Retinal pigment epithelial cell (primary cell): ENCODE results near the gene SYNDIG1.

Source experiments
- DNase-seq: peaks from one replicate; pipeline ENCODE4 v3.0.0-alpha.2; 2010; ENCODE audit warnings: low read depth
- H3K4me3 ChIP-seq: 2 replicates; pipeline ENCODE4 v1.5.1; 2011; ENCODE audit warnings: mild to moderate bottlenecking, low read length, control low read depth, moderate library complexity
- TF ChIP-seq, protein P1 (sequence below): conservative IDR thresholded peaks from 2 replicates; pipeline ENCODE4 v1.5.1; 2011; ENCODE audit warnings: low read depth, low read length, control low read depth, inconsistent platforms

The SYNDIG1 gene

DNA sequence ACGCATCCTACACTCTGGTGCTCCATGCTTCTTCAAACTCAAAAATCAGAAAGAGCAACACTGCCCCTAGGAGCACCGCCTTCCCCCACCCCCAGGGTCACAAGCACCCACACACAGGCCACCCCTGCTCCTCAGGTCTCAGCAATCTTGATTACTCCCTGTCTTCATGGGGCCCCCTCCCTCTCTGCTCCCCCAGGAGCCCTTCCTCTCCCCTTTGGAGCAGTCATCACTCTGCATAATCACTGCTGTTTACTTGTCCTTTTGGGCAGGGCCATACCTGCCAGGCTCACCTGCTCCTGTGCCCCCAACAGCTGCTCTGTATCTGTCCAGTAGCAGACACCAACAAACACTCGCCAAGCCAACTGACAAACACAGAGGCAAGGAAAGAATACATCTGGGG lies 7.6 kb upstream of the SYNDIG1 start:
- no peak overlapping the region for H3K4me3 ChIP-seq
- no peak for DNase-seq
- TF ChIP-seq, protein P1, sequence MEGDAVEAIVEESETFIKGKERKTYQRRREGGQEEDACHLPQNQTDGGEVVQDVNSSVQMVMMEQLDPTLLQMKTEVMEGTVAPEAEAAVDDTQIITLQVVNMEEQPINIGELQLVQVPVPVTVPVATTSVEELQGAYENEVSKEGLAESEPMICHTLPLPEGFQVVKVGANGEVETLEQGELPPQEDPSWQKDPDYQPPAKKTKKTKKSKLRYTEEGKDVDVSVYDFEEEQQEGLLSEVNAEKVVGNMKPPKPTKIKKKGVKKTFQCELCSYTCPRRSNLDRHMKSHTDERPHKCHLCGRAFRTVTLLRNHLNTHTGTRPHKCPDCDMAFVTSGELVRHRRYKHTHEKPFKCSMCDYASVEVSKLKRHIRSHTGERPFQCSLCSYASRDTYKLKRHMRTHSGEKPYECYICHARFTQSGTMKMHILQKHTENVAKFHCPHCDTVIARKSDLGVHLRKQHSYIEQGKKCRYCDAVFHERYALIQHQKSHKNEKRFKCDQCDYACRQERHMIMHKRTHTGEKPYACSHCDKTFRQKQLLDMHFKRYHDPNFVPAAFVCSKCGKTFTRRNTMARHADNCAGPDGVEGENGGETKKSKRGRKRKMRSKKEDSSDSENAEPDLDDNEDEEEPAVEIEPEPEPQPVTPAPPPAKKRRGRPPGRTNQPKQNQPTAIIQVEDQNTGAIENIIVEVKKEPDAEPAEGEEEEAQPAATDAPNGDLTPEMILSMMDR = no peak

DNA sequence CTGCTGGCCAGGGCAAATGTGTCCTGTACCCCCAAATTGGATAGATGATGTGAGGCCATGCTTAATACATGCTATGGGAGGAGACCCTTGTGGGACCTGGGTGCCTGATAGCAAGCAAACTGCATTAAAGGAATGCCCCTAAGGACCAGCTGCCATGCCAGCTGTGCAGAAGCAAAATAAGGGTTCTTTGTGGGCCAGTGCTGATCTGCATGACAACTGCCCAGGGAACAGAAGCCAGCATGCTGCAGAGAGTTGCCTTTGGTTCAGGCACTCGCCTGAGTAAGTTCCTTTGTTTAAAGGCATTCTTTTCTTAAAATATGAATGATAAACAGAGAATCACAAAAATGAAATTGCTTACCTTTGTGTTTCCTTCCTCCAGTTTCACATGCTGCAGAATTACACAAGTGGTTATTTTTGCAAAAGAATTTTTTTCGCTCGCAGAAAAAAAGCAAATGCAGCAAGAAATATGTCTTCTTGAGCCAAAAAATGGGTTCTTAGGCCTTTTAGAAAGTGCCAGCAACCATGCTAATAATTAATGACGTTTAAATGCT lies 6.9 kb upstream of the SYNDIG1 start:
- no peak overlapping the region for H3K4me3 ChIP-seq
- TF ChIP-seq, protein P1 = no peak
- DNase-seq = no peak

DNA sequence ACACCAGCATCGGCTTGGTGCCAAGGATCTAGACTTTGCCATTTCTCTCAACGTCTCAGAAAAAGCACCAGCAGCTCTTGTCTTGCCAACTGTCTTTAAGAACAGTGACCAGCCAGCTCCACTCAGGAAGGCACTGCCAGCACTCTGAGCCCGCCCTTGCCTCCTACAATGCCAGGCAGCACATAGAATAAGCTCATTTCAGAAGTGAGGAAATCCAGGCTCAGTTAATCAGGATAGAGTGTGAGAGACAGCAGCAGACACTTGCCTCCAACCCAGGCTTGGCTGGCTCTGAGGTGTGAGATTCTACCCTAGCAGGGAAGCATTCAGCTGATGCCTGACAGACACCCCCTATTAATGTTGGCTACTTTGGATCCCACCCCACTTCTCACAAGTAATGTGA lies 4.3 kb upstream of the SYNDIG1 start:
- TF ChIP-seq, protein P1 = no peak
- DNase-seq = no peak
- H3K4me3 ChIP-seq = no peak overlapping the region

DNA sequence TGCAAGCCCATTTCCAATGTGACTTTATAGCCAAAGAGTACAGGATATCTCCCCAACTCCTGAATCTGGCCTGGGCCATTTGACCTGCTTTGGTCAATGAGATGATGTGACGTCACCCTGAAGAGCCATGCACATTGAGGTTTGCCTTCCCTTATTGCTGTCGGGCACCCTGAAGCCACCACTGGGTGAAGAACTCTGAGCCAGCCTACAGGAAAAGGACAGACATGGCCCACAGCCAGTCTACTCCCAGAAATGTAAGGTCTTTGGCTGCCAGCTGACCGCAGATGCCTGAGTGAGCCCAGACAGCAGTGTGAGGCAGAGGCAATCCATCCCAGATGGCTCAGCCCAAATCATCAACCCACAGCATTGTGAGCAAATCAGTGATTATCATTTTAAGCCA lies 3.7 kb upstream of the SYNDIG1 start:
- TF ChIP-seq, protein P1 = no peak
- no peak for DNase-seq
- no peak overlapping the region for H3K4me3 ChIP-seq

DNA sequence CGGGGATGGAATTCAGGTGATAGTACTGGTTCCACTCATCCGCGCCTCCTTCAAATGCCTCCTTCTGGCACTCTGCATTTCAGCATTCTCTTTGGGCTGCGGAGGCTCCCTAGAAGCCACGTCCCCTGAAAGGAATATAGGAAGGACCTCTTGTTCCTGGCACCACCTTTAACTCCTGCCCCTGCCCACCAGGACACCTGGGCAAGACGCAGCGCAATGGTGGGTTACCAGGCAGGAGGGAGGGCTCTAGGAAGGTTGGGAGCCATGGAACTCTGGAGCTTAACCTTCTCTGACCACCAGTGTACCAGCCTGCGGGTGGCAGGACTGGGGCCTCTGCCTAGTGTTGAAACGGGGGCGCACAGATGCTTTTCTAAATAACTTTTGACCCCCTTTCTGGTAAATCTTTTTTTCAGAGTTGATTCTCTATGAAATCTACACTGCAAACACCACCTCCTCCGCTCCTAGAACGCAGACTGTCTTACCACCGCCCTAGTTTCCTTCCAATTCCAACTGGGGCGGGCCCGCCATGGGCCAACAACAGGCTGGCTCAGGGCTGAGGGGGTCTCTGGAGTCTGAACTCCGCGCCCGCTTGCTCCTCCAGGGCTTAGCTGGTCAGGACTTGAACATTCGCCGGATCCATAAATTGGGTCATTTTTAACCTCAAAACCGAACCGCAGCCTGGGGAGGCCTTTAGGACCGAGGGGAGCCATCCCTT lies 871 bp upstream of the SYNDIG1 start:
- TF ChIP-seq, protein P1 = no peak
- H3K4me3 ChIP-seq = no peak overlapping the region
- DNase-seq = no peak

DNA sequence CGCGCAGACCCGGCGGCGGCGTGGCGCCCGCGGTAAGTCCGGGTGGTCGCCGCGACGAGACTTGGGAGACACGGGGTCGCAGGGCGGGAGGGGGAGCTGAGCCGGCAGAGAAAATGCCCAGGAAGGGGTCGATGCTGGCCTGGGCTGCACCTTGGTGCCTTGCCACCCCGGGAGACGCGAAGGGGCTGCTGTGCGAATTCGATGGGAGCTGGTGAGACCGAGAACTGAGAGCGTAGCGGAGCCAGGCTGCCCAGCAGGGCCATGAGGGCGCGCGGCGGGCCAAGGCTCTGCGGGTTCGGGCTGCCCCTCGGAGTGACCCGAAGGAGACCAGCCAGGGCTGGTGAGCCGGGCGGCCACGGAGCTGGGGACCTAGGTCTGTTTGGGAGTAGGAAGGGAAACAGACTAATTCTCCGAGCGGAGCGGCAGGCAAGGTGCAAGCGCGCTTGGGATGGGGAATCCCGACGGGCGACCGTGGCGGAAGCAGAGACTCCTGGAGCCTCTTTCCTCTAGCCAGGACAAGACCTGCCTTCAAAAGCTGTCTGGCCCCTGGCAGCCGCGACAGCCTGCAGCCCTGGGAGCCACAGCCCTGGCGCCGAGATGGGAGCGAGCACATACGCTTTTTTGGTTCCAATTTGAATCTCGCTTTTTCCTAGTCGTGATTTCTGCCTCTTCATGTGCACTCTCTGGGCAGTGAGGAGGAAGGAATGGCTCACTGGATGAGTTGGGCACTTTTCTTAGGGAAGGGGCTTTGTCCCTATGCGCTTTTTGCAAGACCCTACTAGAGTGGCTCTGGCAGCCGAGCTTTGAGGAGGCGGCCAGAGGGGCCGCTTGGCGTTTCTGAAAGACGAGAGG lies 691 bp downstream of the SYNDIG1 start:
- no peak for DNase-seq
- TF ChIP-seq, protein P1 = no peak
- H3K4me3 ChIP-seq = no peak overlapping the region
